Measurements from ENCODE around the gene JAG2. TPM values are rescaled to one million over a fixed set of nuclear protein-coding genes. Genes with fewer than 3 reads are reported as not detected.

Gene JAG2
- total RNA-seq, 1 experiment from 2014 or later, result 85.9 TPM

DNA sequence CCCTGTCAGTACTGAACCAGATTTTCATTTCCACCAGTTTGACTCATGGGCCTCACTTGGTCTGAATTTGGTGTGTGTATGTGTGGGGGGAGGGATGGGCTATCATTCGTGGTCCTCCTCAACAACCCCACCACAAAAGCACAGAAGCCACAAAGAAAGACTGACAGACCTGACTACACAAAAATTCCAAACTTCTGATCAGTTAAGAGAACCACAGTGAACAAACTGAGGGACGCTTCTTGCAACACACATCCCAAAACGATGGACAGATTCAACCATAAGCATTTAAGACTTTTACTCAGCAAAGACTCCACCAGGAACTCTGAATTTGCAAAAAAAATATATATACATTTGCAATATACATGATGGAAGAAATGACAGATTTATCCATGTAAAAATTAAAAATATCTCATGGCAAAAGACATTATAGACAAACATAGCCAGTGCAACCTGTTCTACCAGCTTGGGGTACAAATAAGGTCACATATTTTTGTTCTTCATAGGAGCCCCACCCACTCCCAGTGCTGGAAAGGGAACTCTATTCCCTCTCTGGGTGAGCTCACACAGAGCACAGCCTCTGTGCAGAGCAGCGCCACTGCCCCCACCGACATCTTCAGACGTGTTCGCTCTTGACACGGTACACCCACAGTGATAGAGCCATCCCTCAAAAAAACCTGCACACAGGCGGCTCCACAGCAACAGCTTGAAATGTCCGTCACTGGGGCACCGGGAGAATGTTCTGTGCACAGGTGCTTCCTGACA, 49.7 kb downstream of the JAG2 start:
- BruUV-seq (replicated peaks), result no TSS peak
- no peaks in the 10 kb centered on the region for H3K36me3 ChIP-seq (ENCODE audit: control insufficient read depth in 1 of 2, insufficient read depth in 2 of 2, low read length in 2 of 2)
- H3K9me2 ChIP-seq (ENCODE audit: insufficient read depth), result no peaks in the 10 kb centered on the region
- RAD21 ChIA-PET (ENCODE audit: low non-redundant PET in 1 of 2, low total read pairs in 2 of 2, uncharacterized antibody in 2 of 2, unreplicated experiment in 2 of 2), result no interaction called here
- POLR2A ChIA-PET, result no interaction called here
- CTCF ChIA-PET, result no interaction called here
- H3K9me3 ChIP-seq (ENCODE audit: control insufficient read depth in 1 of 2, insufficient read depth in 1 of 2, low read depth in 1 of 2, low read length in 2 of 2), result peaks cover 4 to 17% of the 10 kb centered on the region in 2 experiments; a peak in 2 of 4 replicates
- no peaks in the 10 kb centered on the region for H4K20me1 ChIP-seq (ENCODE audit: insufficient read depth)
- H3K27me3 ChIP-seq (ENCODE audit: insufficient read depth, low read length), result no peaks in the 10 kb centered on the region
- H3K79me2 ChIP-seq (ENCODE audit: insufficient read depth, low read length), result no peaks in the 10 kb centered on the region
- no peak overlapping the region for H2AFZ ChIP-seq (ENCODE audit: low read depth, low read length, poor library complexity, severe bottlenecking)
- no peak overlapping the region for H3K4me3 ChIP-seq (replicated peaks in 1 of 2; ENCODE audit: low read depth in 1 of 2, low read length in 2 of 2)
- DNase-seq (ENCODE audit: low read depth, low spot score) (no peak), ATAC-seq (0 out of 2 replicates have a peak, but pooled peaks have one; percentile 42)
- no peak overlapping the region for H3K27ac ChIP-seq (ENCODE audit: low read depth, low read length)
- H3K4me1 ChIP-seq (ENCODE audit: control insufficient read depth in 1 of 2, insufficient read depth in 2 of 2, low read length in 2 of 2), result peaks cover 3 to 10% of the 10 kb centered on the region in 2 experiments; a peak in 2 of 4 replicates
- 0 out of 2 replicates have a peak overlapping the region, but pooled peaks have one; percentile 7 for H3K4me2 ChIP-seq (ENCODE audit: low read length)
- intact Hi-C loops (cut with micrococcal nuclease), result no loop called here
- TF ChIP-seq SRF (IDR thresholded peaks at IDR 0.05; ENCODE audit: low read depth) (no peak), POLR2A (IDR thresholded peaks at IDR 0.05; ENCODE audit: borderline replicate concordance, extremely low read depth, insufficient read depth, insufficient read length) (no peak), ELF1 (IDR thresholded peaks at IDR 0.05; ENCODE audit: borderline replicate concordance, low read depth) (no peak), ZFX (IDR thresholded peaks at IDR 0.05) (no peak), REST (IDR thresholded peaks at IDR 0.05; ENCODE audit: low read depth) (no peak), FOSL1 (IDR thresholded peaks at IDR 0.05; ENCODE audit: low read depth) (no peak), POLR2AphosphoS5 (IDR thresholded peaks at IDR 0.05; ENCODE audit: low read depth, low read length) (no peak), TCF7L2 (IDR thresholded peaks at IDR 0.05; ENCODE audit: borderline replicate concordance, extremely low read depth, insufficient read depth, insufficient read length) (no peak), SP1 (IDR thresholded peaks at IDR 0.05; ENCODE audit: low read depth) (no peak), EZH2 (IDR thresholded peaks at IDR 0.05) (no peak)
- H3K9ac ChIP-seq (ENCODE audit: low read length), result no peak overlapping the region
